ENCODE data around the gene SCAF11.

Gene SCAF11

DNA sequence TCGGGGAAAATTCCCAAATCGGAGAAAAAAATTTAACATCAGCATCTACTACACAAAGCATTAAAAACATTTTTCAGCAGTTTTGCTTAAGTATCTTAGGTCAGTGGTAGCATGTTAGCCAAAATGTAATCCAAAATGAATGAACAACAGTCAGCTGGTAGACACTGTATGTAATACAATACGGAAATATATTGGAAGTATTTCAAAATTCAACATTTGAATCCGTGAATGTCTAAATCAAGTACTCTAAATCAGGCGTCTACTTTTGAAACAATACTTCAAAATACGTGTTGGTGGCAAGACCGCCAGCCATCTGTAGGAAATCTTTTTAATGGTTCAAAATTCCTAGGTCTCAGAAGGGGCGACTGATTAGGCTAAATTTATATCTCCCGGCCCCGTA is 1.1 kb downstream of the SCAF11 start:
- ChIA-PET CTCF (interaction anchor here (0.6 kb wide), 2 partner anchors 604 to 761 kb away, joined by 3 to 4 read pairs; no protein-coding TSS in a partner anchor), POLR2A (ENCODE audit: low non-redundant PET) (interaction anchor here (0.7 kb wide), 1 partner anchor 12 kb away, joined by 4 read pairs; no protein-coding TSS in a partner anchor)
- DNase-seq (ENCODE audit: low spot score) = no peak
- TF ChIP-seq, protein P1, sequence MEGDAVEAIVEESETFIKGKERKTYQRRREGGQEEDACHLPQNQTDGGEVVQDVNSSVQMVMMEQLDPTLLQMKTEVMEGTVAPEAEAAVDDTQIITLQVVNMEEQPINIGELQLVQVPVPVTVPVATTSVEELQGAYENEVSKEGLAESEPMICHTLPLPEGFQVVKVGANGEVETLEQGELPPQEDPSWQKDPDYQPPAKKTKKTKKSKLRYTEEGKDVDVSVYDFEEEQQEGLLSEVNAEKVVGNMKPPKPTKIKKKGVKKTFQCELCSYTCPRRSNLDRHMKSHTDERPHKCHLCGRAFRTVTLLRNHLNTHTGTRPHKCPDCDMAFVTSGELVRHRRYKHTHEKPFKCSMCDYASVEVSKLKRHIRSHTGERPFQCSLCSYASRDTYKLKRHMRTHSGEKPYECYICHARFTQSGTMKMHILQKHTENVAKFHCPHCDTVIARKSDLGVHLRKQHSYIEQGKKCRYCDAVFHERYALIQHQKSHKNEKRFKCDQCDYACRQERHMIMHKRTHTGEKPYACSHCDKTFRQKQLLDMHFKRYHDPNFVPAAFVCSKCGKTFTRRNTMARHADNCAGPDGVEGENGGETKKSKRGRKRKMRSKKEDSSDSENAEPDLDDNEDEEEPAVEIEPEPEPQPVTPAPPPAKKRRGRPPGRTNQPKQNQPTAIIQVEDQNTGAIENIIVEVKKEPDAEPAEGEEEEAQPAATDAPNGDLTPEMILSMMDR (conservative IDR thresholded peaks at IDR 0.05; ENCODE audit: low read depth) = no peak
- H3K27ac ChIP-seq = peak overlapping the region; percentile 99

DNA sequence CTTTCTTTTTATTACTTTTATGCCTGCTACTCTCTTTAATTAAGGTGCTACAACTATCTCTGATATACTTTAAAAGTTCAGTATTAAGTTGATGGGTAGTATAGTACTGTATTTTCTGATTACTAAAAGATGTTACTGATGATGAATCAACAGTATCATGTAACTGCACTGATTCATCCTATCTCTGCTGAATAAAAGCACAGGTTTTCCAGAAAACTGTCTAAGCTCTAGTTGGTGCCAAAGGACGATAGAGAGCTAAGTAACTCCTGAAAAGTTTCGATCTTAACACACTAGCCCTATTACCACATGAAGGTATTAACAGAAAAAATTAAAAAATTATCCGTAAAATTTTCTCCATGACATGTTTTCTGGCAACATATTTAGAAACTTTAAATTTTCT is 2.1 kb downstream of the SCAF11 start:
- no peak for DNase-seq (ENCODE audit: low spot score)
- ChIA-PET POLR2A (ENCODE audit: low non-redundant PET) (no interaction called here), CTCF (interaction anchor here (0.6 kb wide), 1 partner anchor 19 kb away, joined by 4 read pairs; no protein-coding TSS in a partner anchor)
- TF ChIP-seq, protein P1 (conservative IDR thresholded peaks at IDR 0.05; ENCODE audit: low read depth) = no peak
- H3K27ac ChIP-seq = no peak overlapping the region

DNA sequence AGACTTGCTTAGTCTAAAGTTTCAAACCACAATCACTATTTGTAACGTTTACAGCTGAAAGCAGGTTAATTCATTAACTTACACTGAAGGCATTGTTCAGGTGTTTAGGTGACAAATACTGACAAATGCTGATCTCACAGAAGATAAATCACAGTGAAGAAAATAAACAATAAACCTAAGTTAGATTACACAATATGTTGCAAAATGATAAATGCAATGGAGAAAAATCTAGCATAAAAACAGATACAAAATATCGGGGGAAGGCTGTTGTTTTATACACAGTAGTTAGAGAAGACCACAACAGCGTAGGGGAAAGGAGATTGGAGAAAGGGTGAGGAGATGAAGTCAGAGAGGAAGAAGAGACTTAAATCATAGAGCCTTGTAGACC is 3.0 kb downstream of the SCAF11 start:
- no peak overlapping the region for H3K27ac ChIP-seq
- TF ChIP-seq, protein P1 (conservative IDR thresholded peaks at IDR 0.05; ENCODE audit: low read depth) = no peak
- ChIA-PET POLR2A (ENCODE audit: low non-redundant PET) (no interaction called here), CTCF (no interaction called here)
- no peak for DNase-seq (ENCODE audit: low spot score)

DNA sequence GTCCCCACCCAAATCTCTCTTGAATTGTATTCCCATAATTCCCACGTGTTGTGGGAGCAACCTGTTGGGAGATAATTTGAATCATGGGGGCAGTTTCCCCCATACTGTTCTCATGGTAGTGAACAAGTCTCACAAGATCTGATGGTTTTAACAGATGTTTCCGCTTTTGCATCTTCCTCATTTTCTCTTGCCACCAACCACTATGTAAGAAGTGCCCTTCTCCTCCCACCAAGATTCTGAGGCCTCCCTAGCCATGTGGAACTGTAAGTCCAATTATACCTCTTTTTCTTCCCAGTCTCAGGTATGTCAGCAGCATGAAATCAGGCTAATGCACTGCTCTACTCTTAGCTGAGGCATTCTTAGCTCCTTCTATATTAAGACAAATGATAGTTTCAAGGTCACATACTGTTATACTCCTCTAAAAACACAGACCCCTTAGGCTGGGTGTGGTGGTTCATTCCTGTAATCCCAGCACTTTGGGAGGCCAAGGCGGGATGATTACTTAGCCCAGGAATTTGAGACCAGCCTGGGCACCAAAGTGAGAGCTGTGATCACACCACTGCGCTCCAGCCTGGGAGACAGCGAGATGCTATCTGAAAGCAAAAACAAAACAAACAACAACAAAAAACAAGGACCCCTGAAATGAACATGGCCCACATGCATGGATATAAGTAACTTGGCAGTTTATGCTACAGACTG is 3.6 kb downstream of the SCAF11 start:
- no peak overlapping the region for H3K27ac ChIP-seq
- TF ChIP-seq, protein P1 (conservative IDR thresholded peaks at IDR 0.05; ENCODE audit: low read depth) = no peak
- CTCF ChIA-PET = no interaction called here
- POLR2A ChIA-PET (ENCODE audit: low non-redundant PET) = no interaction called here
- no peak for DNase-seq (ENCODE audit: low spot score)

DNA sequence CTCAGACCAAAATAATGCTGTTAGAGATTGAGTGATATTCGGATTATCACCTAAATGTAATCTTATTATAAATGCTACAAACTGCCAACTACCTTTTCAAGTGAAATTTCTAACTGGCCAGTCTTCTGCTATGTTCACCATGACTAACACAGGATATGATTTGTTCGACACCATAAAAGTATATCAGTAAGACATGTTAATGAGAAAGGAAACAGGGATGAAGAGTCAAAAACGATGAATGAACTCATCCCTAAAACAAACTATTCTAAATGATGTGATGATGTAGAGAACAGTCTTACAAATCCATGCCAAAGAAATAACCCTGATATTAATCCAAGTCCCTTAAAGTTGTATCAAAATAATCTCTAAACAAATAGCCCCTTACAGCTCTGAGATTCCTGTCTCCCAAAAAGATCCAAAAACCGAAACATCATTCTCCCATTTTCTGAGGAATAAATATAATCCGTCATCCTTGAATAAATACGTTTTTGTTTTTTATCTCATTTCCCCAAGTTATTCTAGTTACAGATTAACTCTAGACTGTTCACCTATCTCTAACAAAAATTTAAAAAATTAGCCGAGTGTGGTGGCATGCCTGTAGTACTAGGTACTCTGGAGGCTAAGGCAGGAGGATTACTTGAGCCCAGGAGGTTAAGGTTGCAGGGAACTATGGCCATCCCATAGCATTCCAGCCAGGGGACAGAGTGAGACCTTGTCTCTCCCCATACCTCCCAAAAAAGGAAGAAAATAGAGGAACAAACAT is 9.1 kb downstream of the SCAF11 start:
- ChIA-PET CTCF (no interaction called here), POLR2A (ENCODE audit: low non-redundant PET) (no interaction called here)
- no peak for DNase-seq (ENCODE audit: low spot score)
- no peak overlapping the region for H3K27ac ChIP-seq
- TF ChIP-seq, protein P1 (conservative IDR thresholded peaks at IDR 0.05; ENCODE audit: low read depth) = no peak

DNA sequence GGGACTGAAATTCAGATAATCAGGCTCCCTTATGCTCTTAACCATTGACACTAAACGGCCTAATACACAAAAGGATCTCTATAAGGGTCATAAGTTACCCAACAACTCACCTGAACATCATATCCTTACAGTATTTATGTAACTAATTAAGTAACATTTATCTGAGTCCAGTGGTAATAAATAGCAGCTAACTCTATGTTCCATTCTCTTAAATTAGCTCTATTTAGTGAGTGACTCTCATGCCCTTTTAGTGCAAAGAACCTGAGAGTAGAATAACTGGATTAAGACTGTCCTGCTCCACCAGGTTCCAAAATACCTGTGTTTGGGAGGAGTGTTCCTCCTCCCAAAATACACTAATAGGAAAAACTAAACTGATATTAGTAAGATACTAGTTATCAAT is 9.8 kb downstream of the SCAF11 start:
- TF ChIP-seq, protein P1 (conservative IDR thresholded peaks at IDR 0.05; ENCODE audit: low read depth) = no peak
- no peak for DNase-seq (ENCODE audit: low spot score)
- CTCF ChIA-PET = no interaction called here
- no peak overlapping the region for H3K27ac ChIP-seq
- POLR2A ChIA-PET (ENCODE audit: low non-redundant PET) = interaction anchor here (0.6 kb wide), 1 partner anchor 26 kb away, joined by 6 read pairs; no protein-coding TSS in a partner anchor

Data from RWPE1 (cell line).